Measurements from ENCODE around the gene SGSM2.
"Not testable (repeated sequence)": the region's sequence is repeated elsewhere in the genome, so short reads cannot be mapped to it uniquely, and the experiment has no call there.

The SGSM2 gene

DNA sequence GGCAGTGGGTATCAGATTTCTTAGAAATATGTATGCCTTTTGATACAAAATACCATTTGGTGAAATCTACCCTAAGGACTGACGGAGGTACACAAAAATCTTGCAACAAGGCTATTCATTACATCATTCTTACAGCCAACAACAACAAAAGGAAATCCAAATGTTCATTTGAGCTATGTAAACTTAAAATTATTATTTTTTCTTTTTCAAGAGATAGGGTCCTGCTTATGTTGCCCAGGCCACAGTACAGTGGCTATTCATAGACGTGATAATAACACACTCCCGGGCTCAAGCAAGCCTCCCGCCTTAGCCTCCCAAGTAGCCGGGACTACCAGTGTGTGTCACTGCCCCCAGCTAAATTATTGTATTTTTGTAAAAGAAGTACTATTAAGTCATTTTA lies 24.6 kb upstream of the SGSM2 start:
- H3K27ac ChIP-seq (replicated peaks), result no peak overlapping the region
- H3K27me3 ChIP-seq (ENCODE audit: insufficient read depth, poor library complexity, severe bottlenecking), result no peaks in the 10 kb centered on the region
- no peak for DNase-seq (ENCODE audit: low read depth in 1 of 2, low spot score in 1 of 2)
- H3K4me3 ChIP-seq (replicated peaks; ENCODE audit: insufficient read depth, low read length), result no peak overlapping the region
- TF ChIP-seq, protein P1, sequence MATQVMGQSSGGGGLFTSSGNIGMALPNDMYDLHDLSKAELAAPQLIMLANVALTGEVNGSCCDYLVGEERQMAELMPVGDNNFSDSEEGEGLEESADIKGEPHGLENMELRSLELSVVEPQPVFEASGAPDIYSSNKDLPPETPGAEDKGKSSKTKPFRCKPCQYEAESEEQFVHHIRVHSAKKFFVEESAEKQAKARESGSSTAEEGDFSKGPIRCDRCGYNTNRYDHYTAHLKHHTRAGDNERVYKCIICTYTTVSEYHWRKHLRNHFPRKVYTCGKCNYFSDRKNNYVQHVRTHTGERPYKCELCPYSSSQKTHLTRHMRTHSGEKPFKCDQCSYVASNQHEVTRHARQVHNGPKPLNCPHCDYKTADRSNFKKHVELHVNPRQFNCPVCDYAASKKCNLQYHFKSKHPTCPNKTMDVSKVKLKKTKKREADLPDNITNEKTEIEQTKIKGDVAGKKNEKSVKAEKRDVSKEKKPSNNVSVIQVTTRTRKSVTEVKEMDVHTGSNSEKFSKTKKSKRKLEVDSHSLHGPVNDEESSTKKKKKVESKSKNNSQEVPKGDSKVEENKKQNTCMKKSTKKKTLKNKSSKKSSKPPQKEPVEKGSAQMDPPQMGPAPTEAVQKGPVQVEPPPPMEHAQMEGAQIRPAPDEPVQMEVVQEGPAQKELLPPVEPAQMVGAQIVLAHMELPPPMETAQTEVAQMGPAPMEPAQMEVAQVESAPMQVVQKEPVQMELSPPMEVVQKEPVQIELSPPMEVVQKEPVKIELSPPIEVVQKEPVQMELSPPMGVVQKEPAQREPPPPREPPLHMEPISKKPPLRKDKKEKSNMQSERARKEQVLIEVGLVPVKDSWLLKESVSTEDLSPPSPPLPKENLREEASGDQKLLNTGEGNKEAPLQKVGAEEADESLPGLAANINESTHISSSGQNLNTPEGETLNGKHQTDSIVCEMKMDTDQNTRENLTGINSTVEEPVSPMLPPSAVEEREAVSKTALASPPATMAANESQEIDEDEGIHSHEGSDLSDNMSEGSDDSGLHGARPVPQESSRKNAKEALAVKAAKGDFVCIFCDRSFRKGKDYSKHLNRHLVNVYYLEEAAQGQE (IDR thresholded peaks at IDR 0.05; ENCODE audit: insufficient replicate concordance, low read depth), result no peak
- TF ChIP-seq, protein P2, sequence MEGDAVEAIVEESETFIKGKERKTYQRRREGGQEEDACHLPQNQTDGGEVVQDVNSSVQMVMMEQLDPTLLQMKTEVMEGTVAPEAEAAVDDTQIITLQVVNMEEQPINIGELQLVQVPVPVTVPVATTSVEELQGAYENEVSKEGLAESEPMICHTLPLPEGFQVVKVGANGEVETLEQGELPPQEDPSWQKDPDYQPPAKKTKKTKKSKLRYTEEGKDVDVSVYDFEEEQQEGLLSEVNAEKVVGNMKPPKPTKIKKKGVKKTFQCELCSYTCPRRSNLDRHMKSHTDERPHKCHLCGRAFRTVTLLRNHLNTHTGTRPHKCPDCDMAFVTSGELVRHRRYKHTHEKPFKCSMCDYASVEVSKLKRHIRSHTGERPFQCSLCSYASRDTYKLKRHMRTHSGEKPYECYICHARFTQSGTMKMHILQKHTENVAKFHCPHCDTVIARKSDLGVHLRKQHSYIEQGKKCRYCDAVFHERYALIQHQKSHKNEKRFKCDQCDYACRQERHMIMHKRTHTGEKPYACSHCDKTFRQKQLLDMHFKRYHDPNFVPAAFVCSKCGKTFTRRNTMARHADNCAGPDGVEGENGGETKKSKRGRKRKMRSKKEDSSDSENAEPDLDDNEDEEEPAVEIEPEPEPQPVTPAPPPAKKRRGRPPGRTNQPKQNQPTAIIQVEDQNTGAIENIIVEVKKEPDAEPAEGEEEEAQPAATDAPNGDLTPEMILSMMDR (IDR thresholded peaks at IDR 0.05; ENCODE audit: insufficient read depth, low read length), result no peak
- TF ChIP-seq POLR2AphosphoS5 (IDR thresholded peaks at IDR 0.05; ENCODE audit: low read depth) (no peak), GABPA (IDR thresholded peaks at IDR 0.05; ENCODE audit: low read depth) (no peak), SPI1 (IDR thresholded peaks at IDR 0.05; ENCODE audit: borderline replicate concordance, low read depth) (no peak)

DNA sequence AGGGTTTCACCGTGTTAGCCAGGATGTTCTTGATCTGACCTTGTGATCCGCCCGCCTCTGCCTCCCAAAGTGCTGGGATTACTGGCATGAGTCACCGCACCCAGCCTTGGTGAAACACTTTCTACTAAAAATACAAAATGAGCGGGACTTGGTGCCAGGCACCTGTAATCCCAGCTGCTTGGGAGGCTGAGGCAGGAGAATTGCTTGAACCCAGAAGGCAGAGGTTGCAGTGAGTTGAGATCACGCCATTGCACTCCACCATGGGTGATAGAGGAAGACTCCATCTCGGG lies 20.4 kb upstream of the SGSM2 start:
- not testable (repeated sequence) for H3K27ac ChIP-seq (replicated peaks); DNase-seq (ENCODE audit: low read depth in 1 of 2, low spot score in 1 of 2); H3K27me3 ChIP-seq (ENCODE audit: insufficient read depth, poor library complexity, severe bottlenecking); H3K4me3 ChIP-seq (replicated peaks; ENCODE audit: insufficient read depth, low read length)

DNA sequence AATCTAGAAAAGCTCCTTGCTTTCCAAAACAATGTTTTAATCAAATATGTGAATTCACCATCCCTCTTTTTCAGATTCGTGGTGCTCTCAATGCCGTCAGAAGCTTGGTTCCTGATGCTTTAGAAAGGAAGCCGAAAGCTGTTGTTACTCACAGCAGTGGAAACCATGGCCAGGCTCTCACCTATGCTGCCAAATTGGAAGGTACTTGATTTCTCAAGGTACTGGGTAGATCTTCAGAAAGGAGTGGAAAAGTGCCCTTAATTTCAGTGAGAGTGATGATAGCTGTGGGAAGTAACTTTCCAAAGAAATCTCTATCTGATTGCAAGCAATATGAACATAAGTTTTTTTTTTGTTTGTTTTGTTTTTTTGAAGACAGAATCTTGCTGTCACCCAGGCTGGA lies 19.5 kb upstream of the SGSM2 start:
- Histone ChIP-seq H3K4me3 (replicated peaks; ENCODE audit: insufficient read depth, low read length) (no peak overlapping the region), H3K27me3 (ENCODE audit: insufficient read depth, poor library complexity, severe bottlenecking) (no peaks in the 10 kb centered on the region), H3K27ac (replicated peaks) (no peak overlapping the region)
- TF ChIP-seq, protein P2 (IDR thresholded peaks at IDR 0.05; ENCODE audit: insufficient read depth, low read length), result no peak
- no peak for TF ChIP-seq GABPA (IDR thresholded peaks at IDR 0.05; ENCODE audit: low read depth)
- no peak for TF ChIP-seq SPI1 (IDR thresholded peaks at IDR 0.05; ENCODE audit: borderline replicate concordance, low read depth)
- TF ChIP-seq, protein P1 (IDR thresholded peaks at IDR 0.05; ENCODE audit: insufficient replicate concordance, low read depth), result no peak
- TF ChIP-seq POLR2AphosphoS5 (IDR thresholded peaks at IDR 0.05; ENCODE audit: low read depth), result no peak
- DNase-seq (ENCODE audit: low read depth in 1 of 2, low spot score in 1 of 2), result no peak

DNA sequence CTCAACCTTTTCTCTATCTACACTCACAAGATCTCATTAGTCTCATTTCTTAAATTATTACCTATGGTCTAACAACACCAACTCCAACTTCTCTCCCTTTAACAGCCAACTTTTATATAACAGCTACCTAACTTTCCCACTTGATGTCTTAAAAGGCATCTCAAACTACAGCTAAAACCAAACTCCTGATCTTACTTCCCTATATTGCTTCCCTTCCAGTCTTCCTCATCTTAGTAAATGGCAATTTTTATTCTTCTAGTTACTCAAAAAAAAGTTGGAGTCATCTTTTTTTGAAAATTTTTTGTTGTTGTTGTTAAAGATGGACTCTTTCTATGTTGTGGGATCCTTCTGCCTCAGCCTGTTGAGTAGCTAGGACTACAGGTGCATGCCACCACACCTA lies 18.2 kb upstream of the SGSM2 start:
- Histone ChIP-seq H3K27me3 (ENCODE audit: insufficient read depth, poor library complexity, severe bottlenecking) (no peaks in the 10 kb centered on the region), H3K27ac (replicated peaks) (no peak overlapping the region), H3K4me3 (replicated peaks; ENCODE audit: insufficient read depth, low read length) (no peak overlapping the region)
- TF ChIP-seq, protein P2 (IDR thresholded peaks at IDR 0.05; ENCODE audit: insufficient read depth, low read length), result no peak
- TF ChIP-seq POLR2AphosphoS5 (IDR thresholded peaks at IDR 0.05; ENCODE audit: low read depth) (no peak), SPI1 (IDR thresholded peaks at IDR 0.05; ENCODE audit: borderline replicate concordance, low read depth) (no peak), GABPA (IDR thresholded peaks at IDR 0.05; ENCODE audit: low read depth) (no peak)
- TF ChIP-seq, protein P1 (IDR thresholded peaks at IDR 0.05; ENCODE audit: insufficient replicate concordance, low read depth), result no peak
- no peak for DNase-seq (ENCODE audit: low read depth in 1 of 2, low spot score in 1 of 2)
